ENCODE measurements around the gene ARFGAP2.

The ARFGAP2 gene

DNA sequence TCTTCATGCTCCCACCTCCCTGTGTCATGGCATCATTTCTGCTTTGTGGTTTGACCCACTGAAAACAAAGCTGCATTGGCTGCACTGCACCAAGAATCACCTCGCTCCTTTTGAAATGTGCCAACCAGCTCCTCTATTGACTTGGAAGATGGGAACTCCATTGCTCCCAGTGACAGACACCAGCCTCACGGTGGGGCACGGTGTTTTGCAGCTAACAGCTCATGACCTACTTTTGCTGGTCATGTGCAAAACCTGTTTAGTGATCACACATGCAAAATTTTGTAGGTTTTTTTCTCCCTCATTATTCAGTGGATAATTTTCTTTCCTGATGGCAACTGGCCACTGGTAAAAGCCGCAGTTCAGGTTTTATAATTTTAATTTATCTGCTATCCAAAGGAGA is 36.8 kb downstream of the ARFGAP2 start (continued):
- TF ChIP-seq, protein P1, sequence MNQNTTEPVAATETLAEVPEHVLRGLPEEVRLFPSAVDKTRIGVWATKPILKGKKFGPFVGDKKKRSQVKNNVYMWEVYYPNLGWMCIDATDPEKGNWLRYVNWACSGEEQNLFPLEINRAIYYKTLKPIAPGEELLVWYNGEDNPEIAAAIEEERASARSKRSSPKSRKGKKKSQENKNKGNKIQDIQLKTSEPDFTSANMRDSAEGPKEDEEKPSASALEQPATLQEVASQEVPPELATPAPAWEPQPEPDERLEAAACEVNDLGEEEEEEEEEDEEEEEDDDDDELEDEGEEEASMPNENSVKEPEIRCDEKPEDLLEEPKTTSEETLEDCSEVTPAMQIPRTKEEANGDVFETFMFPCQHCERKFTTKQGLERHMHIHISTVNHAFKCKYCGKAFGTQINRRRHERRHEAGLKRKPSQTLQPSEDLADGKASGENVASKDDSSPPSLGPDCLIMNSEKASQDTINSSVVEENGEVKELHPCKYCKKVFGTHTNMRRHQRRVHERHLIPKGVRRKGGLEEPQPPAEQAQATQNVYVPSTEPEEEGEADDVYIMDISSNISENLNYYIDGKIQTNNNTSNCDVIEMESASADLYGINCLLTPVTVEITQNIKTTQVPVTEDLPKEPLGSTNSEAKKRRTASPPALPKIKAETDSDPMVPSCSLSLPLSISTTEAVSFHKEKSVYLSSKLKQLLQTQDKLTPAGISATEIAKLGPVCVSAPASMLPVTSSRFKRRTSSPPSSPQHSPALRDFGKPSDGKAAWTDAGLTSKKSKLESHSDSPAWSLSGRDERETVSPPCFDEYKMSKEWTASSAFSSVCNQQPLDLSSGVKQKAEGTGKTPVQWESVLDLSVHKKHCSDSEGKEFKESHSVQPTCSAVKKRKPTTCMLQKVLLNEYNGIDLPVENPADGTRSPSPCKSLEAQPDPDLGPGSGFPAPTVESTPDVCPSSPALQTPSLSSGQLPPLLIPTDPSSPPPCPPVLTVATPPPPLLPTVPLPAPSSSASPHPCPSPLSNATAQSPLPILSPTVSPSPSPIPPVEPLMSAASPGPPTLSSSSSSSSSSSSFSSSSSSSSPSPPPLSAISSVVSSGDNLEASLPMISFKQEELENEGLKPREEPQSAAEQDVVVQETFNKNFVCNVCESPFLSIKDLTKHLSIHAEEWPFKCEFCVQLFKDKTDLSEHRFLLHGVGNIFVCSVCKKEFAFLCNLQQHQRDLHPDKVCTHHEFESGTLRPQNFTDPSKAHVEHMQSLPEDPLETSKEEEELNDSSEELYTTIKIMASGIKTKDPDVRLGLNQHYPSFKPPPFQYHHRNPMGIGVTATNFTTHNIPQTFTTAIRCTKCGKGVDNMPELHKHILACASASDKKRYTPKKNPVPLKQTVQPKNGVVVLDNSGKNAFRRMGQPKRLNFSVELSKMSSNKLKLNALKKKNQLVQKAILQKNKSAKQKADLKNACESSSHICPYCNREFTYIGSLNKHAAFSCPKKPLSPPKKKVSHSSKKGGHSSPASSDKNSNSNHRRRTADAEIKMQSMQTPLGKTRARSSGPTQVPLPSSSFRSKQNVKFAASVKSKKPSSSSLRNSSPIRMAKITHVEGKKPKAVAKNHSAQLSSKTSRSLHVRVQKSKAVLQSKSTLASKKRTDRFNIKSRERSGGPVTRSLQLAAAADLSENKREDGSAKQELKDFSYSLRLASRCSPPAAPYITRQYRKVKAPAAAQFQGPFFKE (tag by site-specific recombination; IDR thresholded peaks at IDR 0.05; ENCODE audit: borderline replicate concordance): no peak
- no peak for TF ChIP-seq ZNF394 (tag by site-specific recombination; IDR thresholded peaks at IDR 0.05; ENCODE audit: borderline replicate concordance)
- TF ChIP-seq SP7 (tag by site-specific recombination; IDR thresholded peaks at IDR 0.05): no peak
- TF ChIP-seq RBAK (tag by site-specific recombination; IDR thresholded peaks at IDR 0.05): no peak
- TF ChIP-seq, protein P2, sequence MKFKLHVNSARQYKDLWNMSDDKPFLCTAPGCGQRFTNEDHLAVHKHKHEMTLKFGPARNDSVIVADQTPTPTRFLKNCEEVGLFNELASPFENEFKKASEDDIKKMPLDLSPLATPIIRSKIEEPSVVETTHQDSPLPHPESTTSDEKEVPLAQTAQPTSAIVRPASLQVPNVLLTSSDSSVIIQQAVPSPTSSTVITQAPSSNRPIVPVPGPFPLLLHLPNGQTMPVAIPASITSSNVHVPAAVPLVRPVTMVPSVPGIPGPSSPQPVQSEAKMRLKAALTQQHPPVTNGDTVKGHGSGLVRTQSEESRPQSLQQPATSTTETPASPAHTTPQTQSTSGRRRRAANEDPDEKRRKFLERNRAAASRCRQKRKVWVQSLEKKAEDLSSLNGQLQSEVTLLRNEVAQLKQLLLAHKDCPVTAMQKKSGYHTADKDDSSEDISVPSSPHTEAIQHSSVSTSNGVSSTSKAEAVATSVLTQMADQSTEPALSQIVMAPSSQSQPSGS (tag by site-specific recombination; IDR thresholded peaks at IDR 0.05; ENCODE audit: low read depth): no peak
- no peak for TF ChIP-seq ZBTB8A (tag by site-specific recombination; IDR thresholded peaks at IDR 0.05)
- no peak for TF ChIP-seq ZNF223 (tag by site-specific recombination; IDR thresholded peaks at IDR 0.05)
- TF ChIP-seq, protein P3, sequence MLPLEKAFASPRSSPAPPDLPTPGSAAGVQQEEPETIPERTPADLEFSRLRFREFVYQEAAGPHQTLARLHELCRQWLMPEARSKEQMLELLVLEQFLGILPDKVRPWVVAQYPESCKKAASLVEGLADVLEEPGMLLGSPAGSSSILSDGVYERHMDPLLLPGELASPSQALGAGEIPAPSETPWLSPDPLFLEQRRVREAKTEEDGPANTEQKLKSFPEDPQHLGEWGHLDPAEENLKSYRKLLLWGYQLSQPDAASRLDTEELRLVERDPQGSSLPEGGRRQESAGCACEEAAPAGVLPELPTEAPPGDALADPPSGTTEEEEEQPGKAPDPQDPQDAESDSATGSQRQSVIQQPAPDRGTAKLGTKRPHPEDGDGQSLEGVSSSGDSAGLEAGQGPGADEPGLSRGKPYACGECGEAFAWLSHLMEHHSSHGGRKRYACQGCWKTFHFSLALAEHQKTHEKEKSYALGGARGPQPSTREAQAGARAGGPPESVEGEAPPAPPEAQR (tag by site-specific recombination; IDR thresholded peaks at IDR 0.05): no peak
- TF ChIP-seq, protein P4, sequence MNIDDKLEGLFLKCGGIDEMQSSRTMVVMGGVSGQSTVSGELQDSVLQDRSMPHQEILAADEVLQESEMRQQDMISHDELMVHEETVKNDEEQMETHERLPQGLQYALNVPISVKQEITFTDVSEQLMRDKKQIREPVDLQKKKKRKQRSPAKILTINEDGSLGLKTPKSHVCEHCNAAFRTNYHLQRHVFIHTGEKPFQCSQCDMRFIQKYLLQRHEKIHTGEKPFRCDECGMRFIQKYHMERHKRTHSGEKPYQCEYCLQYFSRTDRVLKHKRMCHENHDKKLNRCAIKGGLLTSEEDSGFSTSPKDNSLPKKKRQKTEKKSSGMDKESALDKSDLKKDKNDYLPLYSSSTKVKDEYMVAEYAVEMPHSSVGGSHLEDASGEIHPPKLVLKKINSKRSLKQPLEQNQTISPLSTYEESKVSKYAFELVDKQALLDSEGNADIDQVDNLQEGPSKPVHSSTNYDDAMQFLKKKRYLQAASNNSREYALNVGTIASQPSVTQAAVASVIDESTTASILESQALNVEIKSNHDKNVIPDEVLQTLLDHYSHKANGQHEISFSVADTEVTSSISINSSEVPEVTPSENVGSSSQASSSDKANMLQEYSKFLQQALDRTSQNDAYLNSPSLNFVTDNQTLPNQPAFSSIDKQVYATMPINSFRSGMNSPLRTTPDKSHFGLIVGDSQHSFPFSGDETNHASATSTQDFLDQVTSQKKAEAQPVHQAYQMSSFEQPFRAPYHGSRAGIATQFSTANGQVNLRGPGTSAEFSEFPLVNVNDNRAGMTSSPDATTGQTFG (tag by site-specific recombination; IDR thresholded peaks at IDR 0.05; ENCODE audit: borderline replicate concordance): no peak
- TF ChIP-seq SCRT2 (tag by site-specific recombination; IDR thresholded peaks at IDR 0.05): no peak
- TF ChIP-seq ZNF843 (tag by site-specific recombination; IDR thresholded peaks at IDR 0.05): no peak

DNA sequence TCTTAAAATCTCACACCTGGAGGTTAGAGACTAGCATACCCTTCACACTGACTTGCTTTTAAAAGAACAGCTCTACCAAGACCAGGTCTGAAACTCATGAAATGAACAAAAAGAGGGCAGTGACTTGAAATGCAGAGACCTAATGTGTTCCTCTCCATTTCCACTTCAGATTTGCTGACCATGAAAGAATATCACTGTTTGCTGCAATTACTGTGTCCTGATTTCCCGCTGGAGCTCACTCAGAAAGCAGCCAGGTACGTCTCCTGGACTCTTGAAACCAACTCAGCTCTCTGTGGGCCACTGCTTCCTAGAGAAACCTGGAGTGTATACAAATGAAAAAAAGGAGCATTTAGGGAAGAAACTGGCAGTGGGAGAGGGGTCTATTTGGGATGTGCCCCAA is 39.2 kb downstream of the ARFGAP2 start:
- no peaks in the 10 kb centered on the region for H3K9me3 ChIP-seq (ENCODE audit: control insufficient read depth, insufficient read depth, low read depth, low read length)
- no peaks in the 10 kb centered on the region for H3K4me1 ChIP-seq (ENCODE audit: control insufficient read depth, insufficient read depth, low read length)
- H3K27ac ChIP-seq (ENCODE audit: extremely low read depth, low read depth, low read length): no peak overlapping the region
- ChIA-PET CTCF (interaction anchor here (1.9 kb wide), 1 partner anchor 15 kb away, joined by 5 read pairs; no protein-coding TSS in a partner anchor), POLR2A (no interaction called here)
- H3K4me3 ChIP-seq (ENCODE audit: low read depth, low read length): no peak overlapping the region
- H3K36me3 ChIP-seq (ENCODE audit: control insufficient read depth in 2 of 2, insufficient read depth in 1 of 2, low read length in 2 of 2): peaks cover 0 to 22% of the 10 kb centered on the region in 2 experiments; a peak in 2 of 3 replicates
- TF ChIP-seq REPIN1 (tag by site-specific recombination; IDR thresholded peaks at IDR 0.05; ENCODE audit: low read depth): no peak
- no peak for TF ChIP-seq ZNF132 (tag by site-specific recombination; IDR thresholded peaks at IDR 0.05; ENCODE audit: borderline replicate concordance)
- TF ChIP-seq SCRT1 (tag by site-specific recombination; IDR thresholded peaks at IDR 0.05; ENCODE audit: borderline replicate concordance): no peak
- TF ChIP-seq HOXD13 (CRISPR knock-in tag; IDR thresholded peaks at IDR 0.05; ENCODE audit: borderline replicate concordance): no peak
- TF ChIP-seq ZNF416 (tag by site-specific recombination; IDR thresholded peaks at IDR 0.05): no peak
- no peak for TF ChIP-seq ZNF621 (tag by site-specific recombination; IDR thresholded peaks at IDR 0.05)
- TF ChIP-seq ZNF560 (tag by site-specific recombination; IDR thresholded peaks at IDR 0.05; ENCODE audit: borderline replicate concordance): no peak
- no peak for TF ChIP-seq ZNF623 (tag by site-specific recombination; IDR thresholded peaks at IDR 0.05)
- no peak for TF ChIP-seq ZNF391 (tag by site-specific recombination; IDR thresholded peaks at IDR 0.05; ENCODE audit: borderline replicate concordance, low read depth)
- no peak for TF ChIP-seq ZNF707 (tag by site-specific recombination; IDR thresholded peaks at IDR 0.05)
- TF ChIP-seq, protein P5, sequence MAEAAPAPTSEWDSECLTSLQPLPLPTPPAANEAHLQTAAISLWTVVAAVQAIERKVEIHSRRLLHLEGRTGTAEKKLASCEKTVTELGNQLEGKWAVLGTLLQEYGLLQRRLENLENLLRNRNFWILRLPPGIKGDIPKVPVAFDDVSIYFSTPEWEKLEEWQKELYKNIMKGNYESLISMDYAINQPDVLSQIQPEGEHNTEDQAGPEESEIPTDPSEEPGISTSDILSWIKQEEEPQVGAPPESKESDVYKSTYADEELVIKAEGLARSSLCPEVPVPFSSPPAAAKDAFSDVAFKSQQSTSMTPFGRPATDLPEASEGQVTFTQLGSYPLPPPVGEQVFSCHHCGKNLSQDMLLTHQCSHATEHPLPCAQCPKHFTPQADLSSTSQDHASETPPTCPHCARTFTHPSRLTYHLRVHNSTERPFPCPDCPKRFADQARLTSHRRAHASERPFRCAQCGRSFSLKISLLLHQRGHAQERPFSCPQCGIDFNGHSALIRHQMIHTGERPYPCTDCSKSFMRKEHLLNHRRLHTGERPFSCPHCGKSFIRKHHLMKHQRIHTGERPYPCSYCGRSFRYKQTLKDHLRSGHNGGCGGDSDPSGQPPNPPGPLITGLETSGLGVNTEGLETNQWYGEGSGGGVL (tag by site-specific recombination; IDR thresholded peaks at IDR 0.05): no peak
- no peak for TF ChIP-seq ZNF239 (tag by site-specific recombination; IDR thresholded peaks at IDR 0.05)

Data from HEK293 (cell line).